CD4-positive, alpha-beta T cell treated with Interleukin-6 for 4 hours (primary cell): ENCODE results near the gene CACNA2D3.
"Not testable (repeated sequence)": the region's sequence is repeated elsewhere in the genome, so short reads cannot be mapped to it uniquely, and the experiment has no call there.

ENCODE experiments used
- DNase-seq: peaks from one replicate; pipeline ENCODE4 v3.0.0-alpha.2; 2020; ENCODE audit warnings: mixed read lengths

The CACNA2D3 gene

GRCh38 chr3:54954022-54954421 is 831.7 kb downstream of the CACNA2D3 start:
- DNase-seq = no peak

GRCh38 chr3:54954521-54954920 is 832.2 kb downstream of the CACNA2D3 start:
- no peak for DNase-seq

DNA sequence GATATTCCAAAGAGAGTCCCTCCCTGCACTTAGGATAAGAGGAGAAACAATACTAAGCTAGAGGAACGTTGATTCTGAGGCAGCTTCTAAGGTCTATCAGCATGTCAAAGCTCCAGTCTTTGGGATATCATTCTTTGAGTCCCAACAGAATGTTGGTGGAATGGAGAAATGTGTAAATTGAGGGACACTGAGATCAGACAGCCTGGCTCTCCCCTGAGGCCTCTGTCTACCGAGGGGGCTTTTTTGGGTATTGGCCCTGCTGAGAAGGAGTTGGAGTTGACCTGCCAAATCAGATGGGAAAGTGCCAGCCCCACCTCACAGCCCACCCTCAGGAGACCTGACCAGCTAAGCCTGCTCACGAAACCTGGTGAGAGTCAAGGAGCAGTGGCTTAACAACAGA is 833.1 kb downstream of the CACNA2D3 start:
- DNase-seq = no peak

DNA sequence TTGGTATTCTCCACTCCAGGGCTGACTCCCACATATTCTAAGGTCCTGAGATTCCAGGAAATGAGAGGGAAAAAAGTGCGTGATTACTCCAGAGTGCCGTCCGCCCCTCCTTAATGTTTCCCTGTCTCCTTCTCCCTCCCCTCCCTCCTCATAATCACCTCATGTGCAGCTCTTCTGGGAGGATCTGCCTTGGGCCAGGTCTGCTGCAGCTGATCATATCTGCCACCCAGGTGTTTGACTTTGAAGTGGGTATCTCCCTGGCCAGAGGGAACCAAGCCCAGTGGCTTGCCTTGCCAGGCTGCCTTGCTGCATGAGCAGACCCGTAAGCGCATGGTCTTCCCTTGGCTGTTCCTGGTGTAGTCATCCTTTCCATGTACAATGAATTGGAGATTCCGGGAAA is 833.6 kb downstream of the CACNA2D3 start:
- DNase-seq = no peak

DNA sequence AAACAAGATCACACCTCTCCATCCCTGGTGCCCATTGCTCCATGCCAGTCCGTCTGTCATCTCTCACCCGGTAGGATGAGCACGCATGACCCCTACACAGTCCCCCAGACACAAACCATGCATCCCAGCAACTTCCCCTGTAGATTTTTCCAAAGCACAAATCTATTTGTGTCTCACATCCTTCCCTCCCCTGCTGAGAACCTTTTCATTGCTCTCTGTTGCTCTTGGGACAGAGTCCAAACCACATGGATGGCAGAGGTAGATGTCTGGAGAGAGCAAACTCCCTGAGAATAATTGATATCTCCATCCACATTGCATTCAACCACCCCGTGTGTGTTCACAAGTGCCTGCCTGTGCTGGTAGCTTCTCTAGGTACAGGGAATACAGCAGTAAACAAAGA is 835.4 kb downstream of the CACNA2D3 start:
- DNase-seq = no peak

DNA sequence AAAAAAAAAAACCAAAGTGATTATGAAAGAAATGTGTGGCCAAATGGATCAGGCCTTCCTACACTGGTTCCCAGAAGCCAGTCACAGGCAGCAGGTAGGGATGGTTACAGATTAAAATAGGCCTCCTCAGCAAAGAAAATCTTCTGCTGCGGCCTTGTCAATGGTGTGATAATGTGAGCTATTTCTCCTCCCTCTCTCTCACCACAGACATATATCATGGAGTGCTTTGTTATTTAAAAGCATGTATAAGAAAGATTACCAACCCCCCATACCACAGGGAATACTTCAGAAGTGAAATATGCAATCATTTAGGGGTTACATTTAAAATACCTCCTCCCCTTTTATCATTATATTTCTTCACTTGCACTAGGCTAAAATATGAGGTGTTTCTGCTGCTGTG is 837.7 kb downstream of the CACNA2D3 start:
- no peak for DNase-seq

- no peak for DNase-seq
Observed at GRCh38 chr3:54960701-54961100, 838.3 kb downstream of the CACNA2D3 start.

DNA sequence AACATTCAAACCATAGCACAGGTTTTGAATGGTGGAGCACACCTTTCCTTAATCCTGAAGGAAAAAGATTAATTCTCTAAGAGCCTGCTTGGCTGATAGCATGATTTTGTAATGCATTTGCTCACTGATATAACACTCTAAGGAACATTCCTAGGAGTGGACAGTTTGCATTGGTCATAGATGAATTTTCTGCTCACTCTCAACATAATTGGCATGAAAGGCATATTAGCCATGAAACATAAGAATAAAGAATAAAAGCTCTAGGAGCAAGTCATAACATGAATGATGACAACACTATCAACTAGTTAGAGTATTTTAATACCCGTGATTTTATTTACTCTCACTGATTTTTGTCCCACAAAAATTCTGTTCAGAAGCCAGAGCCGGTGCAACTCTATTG is 839.8 kb downstream of the CACNA2D3 start:
- DNase-seq = no peak

- DNase-seq = no peak
Observed at GRCh38 chr3:54963641-54964040, 841.3 kb downstream of the CACNA2D3 start.

DNA sequence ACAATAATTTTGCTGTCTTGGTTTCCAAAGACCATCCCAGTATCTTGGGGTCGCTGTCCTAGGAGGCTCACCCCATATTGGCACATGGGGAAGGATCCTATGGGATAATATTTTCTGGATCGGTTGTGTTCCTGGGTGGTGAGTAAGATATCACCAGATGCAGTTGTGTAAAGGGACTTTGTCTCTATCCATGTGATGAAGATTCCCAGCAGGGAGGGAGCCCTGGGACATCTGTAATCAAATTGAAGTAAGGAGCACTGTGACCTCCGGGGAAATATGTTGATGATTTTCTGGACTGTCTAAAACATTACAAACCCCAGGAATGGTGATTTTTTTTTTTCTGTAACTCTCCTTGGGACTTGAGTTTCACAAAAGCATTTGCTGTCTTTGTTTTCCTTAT is 841.7 kb downstream of the CACNA2D3 start:
- no peak for DNase-seq

GRCh38 chr3:54965746-54966145 is 843.4 kb downstream of the CACNA2D3 start:
- DNase-seq = no peak

DNA sequence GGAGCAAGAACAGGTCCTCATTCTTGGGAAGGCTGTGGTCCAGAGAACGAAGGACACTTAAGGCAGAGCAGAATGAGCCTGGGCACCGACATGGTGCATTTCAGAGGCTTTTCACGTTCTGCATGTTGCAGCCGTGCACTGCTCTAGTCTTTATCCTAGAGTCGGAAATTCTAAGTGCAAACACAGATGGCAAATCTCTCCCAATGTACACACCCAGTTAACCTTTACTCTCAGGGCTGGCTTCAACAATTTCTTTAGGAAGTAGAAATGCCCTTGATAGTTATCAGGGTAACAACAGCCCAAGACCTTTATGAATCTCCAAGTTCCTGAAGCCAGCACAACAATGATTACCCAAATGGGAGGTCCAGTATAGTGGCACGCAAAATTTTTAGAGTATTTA is 844.6 kb downstream of the CACNA2D3 start:
- DNase-seq = no peak

DNA sequence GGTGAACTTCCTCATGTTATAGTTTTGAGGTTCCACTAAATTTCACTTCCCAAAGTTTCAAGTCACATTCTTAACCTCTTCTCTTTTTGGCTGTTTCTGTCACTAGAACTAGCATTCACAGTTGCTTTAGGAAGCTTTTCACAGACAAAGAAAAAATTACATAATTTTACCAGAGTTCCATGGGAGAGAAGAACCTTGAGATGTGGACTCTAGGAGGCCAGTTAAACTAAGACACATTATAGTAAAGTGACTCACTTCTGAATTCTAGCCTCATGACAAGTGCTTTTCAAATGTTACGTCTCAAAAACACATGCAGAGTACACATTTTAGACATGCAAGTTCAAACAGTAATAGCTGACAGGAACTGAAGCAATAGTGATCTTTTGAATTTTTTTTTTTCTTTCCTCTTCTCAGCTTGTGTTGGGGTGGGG is 845.4 kb downstream of the CACNA2D3 start:
- DNase-seq = no peak

GRCh38 chr3:54968546-54969172 is 846.3 kb downstream of the CACNA2D3 start:
- DNase-seq = no peak

- no peak for DNase-seq
Observed at GRCh38 chr3:54969652-54970051, 847.3 kb downstream of the CACNA2D3 start.

- no peak for DNase-seq
Observed at GRCh38 chr3:54970895-54971294, 848.5 kb downstream of the CACNA2D3 start.

DNA sequence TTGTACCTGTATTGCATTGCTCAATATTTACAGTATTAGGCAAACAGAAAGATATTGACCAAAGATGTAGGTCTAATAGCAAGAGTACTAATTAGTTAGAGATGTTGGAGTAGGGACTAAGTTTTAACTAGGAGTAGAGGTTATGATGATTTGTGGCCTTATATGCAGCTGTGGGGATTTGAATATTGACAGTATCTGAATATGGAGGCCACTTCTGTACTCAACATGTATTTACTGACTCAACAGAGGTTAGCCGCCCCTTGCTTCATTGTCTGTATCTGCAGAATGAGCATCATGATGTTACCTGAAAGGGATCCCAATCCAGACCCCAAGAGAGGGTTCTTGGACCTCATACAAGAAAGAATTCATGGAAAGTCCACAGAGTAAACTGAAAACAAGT is 855.1 kb downstream of the CACNA2D3 start:
- no peak for DNase-seq

GRCh38 chr3:54977946-54978345 is 855.6 kb downstream of the CACNA2D3 start:
- not testable (repeated sequence) for DNase-seq

DNA sequence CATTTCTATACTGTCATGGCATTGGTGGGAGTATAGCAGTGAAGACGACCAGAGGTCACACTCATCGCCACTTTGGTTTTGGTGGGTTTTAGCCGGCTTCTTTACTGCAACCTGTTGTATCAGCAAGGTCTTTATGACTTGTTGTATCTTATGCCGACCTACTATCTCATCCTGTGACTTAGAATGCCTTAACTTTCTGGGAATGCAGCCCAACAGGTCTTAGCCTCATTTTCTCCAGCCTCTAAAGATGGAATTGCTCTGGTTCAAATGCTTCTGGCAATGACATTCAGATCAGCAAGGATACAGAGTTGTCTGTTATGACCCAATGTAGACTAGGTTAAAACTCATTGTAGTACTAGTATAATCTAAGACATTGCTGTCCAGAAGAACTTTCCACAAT is 860.5 kb downstream of the CACNA2D3 start:
- DNase-seq = no peak

DNA sequence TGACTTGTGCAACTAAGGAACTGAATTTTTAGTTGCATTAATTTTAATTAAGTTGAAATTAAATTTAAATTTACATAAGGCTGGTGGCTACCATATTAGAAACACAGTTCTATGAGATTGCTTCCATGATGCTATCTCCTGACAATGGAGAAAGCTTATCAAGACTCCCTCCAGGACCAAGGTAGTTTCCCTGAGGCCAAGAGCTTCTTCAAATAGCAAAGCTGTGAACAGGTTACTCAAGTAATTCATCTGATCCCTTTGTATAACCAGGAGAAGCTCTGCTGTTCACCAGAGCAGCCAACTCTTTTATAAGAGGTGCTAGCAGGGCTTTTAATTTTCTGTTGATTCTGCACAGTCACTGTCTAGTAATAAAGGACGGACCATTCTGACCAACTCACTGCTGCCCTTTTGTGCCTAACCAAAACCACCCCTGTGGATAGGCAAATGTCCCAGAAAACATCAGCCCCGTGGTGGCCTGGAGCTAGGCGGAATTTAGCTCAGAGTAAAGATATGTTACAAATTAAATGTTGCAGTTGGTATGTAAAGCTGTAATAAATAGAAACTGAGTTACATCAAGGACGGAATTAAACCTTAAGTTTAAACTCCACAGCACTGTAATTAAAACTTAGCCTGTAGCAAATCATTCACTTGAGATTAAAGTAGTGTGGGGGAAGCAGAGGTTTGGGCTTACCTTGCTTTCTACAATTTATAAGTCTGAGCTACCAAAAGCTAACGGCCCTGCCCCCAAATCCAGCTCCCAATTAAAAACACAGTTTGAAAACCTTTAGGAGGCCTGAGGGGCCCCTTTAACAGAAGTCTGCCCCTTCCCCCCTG is 861.1 kb downstream of the CACNA2D3 start:
- DNase-seq = no peak

GRCh38 chr3:54985856-54986255 is 863.5 kb downstream of the CACNA2D3 start:
- DNase-seq = no peak

DNA sequence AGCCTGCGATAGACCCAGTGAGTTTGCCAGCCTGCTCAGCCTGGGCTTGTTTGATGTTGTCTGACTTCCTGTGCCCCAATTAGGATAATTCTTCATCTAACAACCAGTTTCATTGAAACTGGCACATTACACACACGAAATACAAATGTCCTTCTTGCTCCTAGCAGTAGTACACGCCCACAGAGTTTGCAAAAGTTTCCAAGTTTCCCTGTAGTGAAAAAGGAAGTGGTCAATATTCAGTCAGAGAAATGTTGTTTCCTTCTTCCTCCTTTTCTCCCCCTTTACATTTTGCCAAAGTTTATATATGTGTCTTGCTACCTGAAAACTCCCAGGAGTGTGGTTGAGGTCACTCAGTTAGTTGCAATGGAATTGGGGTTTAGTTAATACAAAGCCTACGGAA is 863.9 kb downstream of the CACNA2D3 start:
- DNase-seq = no peak

- DNase-seq = no peak
Observed at GRCh38 chr3:54987719-54988118, 865.4 kb downstream of the CACNA2D3 start.

GRCh38 chr3:54988302-54988837 is 866.0 kb downstream of the CACNA2D3 start:
- no peak for DNase-seq
